ENCODE measurements around the gene ALDOB.
"Not testable (repeated sequence)": the region's sequence is repeated elsewhere in the genome, so short reads cannot be mapped to it uniquely, and the experiment has no call there.

Gene ALDOB

DNA sequence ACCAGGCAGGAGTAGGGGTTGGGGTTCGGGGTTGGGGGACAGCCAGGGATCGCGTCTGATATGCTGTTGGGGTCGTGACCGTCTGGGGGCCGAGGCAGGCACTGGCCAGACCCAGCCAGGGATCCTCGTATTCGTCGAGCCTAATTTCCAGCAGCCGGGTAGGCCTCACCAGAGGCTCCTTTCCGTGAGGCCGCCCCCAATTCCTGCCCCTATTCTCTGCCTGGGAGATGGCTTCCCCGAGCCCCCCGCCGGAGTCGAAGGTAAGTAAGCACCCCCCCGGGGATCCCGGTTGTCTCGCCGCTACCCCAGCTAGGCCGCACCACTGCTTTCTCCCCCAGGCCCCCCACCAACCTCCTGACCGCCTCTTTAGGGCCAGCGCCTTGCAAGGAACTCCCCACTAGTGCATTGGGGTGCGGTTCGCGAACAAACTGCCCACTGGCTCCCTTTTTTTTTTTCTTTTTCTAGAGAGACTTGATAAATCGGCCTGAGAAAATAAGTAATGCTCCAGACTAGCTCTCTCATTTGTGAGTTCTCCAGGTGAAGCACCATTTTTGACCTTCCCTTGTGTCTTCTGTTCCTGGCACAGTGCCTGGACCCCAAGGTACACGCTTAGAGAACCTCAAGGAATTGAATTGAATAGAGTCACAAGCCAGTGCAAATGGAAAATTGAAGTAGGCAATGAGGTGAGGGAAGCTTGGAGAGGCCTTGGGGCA lies 36.5 kb downstream of the ALDOB start:
- Histone ChIP-seq H3K9me3 (ENCODE audit: low read length) (peaks cover 13% of the 10 kb centered on the region), H3K36me3 (ENCODE audit: insufficient read depth, low read length) (peaks cover 49% of the 10 kb centered on the region), H3K4me1 (ENCODE audit: insufficient read depth, low read length) (peaks cover 28% of the 10 kb centered on the region), H3K27me3 (ENCODE audit: control insufficient read depth in 1 of 2, insufficient read depth in 2 of 2, low read length in 2 of 2) (no peaks in the 10 kb centered on the region), H3K27ac (ENCODE audit: low read depth, low read length) (peak overlapping the region; percentile 75), H3K4me3 (ENCODE audit: low read depth in 1 of 2, low read length in 2 of 2) (peak overlapping the region; percentile 79 to 91), H3K9ac (ENCODE audit: low read length) (peak overlapping the region; percentile 98)

DNA sequence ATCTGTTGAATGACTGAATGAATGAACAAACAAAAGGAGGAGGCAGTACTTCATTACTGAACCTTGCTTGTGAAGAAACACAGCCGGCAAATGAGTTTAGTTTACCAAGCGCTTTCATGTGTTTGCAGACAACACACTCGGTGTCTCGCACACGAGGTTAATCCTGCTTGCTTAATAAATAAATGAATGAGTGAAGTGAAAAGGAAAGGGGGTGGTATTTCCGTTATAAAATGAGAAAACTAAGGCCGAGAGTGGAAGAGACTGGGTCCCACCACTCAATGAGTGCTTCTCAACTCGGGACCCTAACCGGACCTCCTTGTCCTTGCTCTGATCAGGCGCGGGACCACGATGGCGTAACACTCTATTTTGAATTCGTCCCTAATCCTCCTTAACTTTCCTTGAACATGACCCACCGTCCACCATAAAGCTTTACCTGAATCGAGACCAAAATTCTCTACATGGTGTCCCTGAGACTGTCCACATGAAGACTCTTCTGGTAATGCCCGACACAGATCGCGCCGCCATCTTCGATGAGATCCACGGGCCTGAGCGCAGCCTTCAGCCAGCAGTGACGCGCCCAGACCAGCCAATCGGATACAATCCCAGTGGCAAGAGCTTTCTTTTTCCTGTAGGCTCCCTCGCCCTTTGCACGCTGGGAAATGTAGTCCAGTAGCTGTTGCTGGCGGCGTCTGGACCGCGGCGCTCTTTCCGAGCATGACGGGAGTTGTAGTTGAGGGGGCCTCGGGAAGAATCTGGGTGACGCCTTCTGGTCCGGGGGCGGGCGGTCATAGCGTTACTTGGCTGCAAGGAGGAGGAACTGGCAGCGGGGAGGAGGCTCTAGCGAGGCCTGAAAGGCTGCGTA lies 37.3 kb downstream of the ALDOB start, which contains the start of the genes MRPL50 and ZNF189:
TSS of gene MRPL50 (minus strand) at position 551 of the 862 bp plus-strand sequence. CDS start at position 525, 26 bp downstream.
TSS of gene ZNF189 (plus strand) at position 784 of the 862 bp plus-strand sequence. CDS start 306 bp downstream, outside the sequence.
- Histone ChIP-seq H3K9ac (ENCODE audit: low read length) (peak within 1 kb of the TSS; percentile 98), H3K9me3 (ENCODE audit: low read length) (peaks cover 6% of the 10 kb centered on the region), H3K27me3 (ENCODE audit: control insufficient read depth in 1 of 2, insufficient read depth in 2 of 2, low read length in 2 of 2) (no peaks in the 10 kb centered on the region), H3K4me1 (ENCODE audit: insufficient read depth, low read length) (peaks cover 28% of the 10 kb centered on the region), H3K4me3 (ENCODE audit: low read depth in 1 of 2, low read length in 2 of 2) (peak within 1 kb of the TSS; percentile 79 to 96), H3K36me3 (ENCODE audit: insufficient read depth, low read length) (peaks cover 41% of the 10 kb centered on the region), H3K27ac (ENCODE audit: low read depth, low read length) (peak within 1 kb of the TSS; percentile 87)

DNA sequence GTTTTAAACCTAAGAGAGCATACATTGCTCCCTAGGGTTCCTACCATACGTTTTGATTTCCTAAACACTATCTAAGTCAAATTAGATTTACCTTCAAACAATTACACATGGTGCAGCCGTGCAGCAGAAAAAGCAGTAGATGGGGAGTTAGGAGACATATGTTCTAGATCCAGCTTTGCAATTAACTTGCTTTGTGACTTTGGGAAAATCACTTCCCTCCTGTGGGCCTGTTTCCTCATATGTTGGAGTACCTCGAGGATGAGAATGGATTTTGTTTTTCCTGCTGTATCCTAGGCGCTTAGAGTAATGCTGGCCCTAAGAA lies 37.9 kb downstream of the ALDOB start:
- H3K4me3 ChIP-seq (ENCODE audit: low read depth in 1 of 2, low read length in 2 of 2): peak overlapping the region; percentile 34 to 96
- H3K27me3 ChIP-seq (ENCODE audit: control insufficient read depth in 1 of 2, insufficient read depth in 2 of 2, low read length in 2 of 2): no peaks in the 10 kb centered on the region
- peaks cover 35% of the 10 kb centered on the region for H3K36me3 ChIP-seq (ENCODE audit: insufficient read depth, low read length)
- H3K9me3 ChIP-seq (ENCODE audit: low read length): no peaks in the 10 kb centered on the region
- H3K4me1 ChIP-seq (ENCODE audit: insufficient read depth, low read length): peaks cover 28% of the 10 kb centered on the region
- peak overlapping the region; percentile 98 for H3K9ac ChIP-seq (ENCODE audit: low read length)
- peak overlapping the region; percentile 87 for H3K27ac ChIP-seq (ENCODE audit: low read depth, low read length)

DNA sequence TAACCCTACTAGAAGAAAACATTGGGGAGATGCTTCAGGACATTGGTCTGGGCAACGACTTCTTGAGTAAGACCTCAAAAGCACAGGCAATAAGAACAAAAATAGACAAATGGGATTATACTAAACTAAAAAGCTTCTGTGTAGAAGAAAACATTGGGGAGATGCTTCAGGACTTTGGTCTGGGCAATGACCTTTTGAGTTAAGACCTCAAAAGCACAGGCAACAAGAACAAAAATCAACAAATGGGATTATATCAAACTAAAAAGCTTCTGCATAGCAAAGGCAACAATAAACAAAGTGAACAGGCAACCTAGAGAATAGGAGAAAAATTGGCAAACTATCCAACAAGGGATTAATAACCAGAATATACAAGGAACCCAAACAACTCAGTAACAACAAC lies 40.9 kb downstream of the ALDOB start:
- peaks cover 13% of the 10 kb centered on the region for H3K4me1 ChIP-seq (ENCODE audit: insufficient read depth, low read length)
- peaks cover 7% of the 10 kb centered on the region for H3K36me3 ChIP-seq (ENCODE audit: insufficient read depth, low read length)
- no peaks in the 10 kb centered on the region for H3K27me3 ChIP-seq (ENCODE audit: control insufficient read depth in 1 of 2, insufficient read depth in 2 of 2, low read length in 2 of 2)
- H3K9me3 ChIP-seq (ENCODE audit: low read length): no peaks in the 10 kb centered on the region
- H3K27ac ChIP-seq (ENCODE audit: low read depth, low read length): no peak overlapping the region
- H3K4me3 ChIP-seq (ENCODE audit: low read depth in 1 of 2, low read length in 2 of 2): no peak overlapping the region
- H3K9ac ChIP-seq (ENCODE audit: low read length): no peak overlapping the region

DNA sequence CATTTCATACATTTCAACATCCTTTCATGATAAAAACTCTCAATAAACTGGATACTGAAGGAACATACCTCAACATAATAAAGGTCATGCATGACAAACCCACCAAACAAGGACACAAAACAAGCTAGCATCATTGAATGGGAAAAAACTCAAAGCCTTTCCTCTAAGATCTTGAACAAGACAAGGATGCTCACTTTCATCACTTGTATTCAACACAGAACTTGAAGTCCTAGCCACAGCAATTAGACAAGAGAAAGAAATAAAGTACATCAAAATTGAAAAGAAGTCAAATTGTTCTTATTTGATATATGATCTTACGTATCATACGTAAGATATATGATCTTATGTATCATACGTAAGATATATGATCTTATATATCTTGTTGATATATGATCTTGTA lies 42.4 kb downstream of the ALDOB start:
- no peak overlapping the region for H3K9ac ChIP-seq (ENCODE audit: low read length)

DNA sequence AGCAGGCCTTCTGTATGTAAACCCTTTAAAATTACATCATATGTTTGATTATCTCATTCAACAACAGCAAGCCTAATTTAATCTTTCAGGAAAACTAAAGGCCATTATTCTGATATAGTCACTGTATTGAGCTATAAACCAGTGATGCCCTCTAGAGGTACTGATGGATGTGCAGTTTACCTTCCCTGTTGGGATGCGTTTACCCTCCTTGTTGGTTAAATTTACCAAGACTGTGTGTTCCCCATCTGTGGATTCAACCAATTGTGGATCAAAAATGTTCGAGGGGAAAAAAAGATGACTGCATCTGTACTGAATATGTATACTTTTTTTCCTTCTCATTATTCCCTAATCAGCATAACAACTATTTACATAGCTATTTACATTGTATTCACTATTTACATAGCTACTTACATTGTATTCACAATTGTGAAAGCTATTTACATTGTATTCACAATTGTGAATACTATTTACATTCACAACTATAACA lies 47.0 kb downstream of the ALDOB start:
- no peaks in the 10 kb centered on the region for H3K27me3 ChIP-seq (ENCODE audit: control insufficient read depth in 1 of 2, insufficient read depth in 2 of 2, low read length in 2 of 2)
- H3K9me3 ChIP-seq (ENCODE audit: low read length): no peaks in the 10 kb centered on the region
- no peak overlapping the region for H3K27ac ChIP-seq (ENCODE audit: low read depth, low read length)
- H3K4me3 ChIP-seq (ENCODE audit: low read depth in 1 of 2, low read length in 2 of 2): no peak overlapping the region
- H3K4me1 ChIP-seq (ENCODE audit: insufficient read depth, low read length): no peaks in the 10 kb centered on the region
- H3K9ac ChIP-seq (ENCODE audit: low read length): no peak overlapping the region
- peaks cover 8% of the 10 kb centered on the region for H3K36me3 ChIP-seq (ENCODE audit: insufficient read depth, low read length)

More for the DNA sequence above, 42.4 kb downstream of the ALDOB start:
- H3K4me3 ChIP-seq (ENCODE audit: low read depth in 1 of 2, low read length in 2 of 2): no peak overlapping the region
- H3K4me1 ChIP-seq (ENCODE audit: insufficient read depth, low read length): peaks cover 10% of the 10 kb centered on the region
- H3K9me3 ChIP-seq (ENCODE audit: low read length): no peaks in the 10 kb centered on the region
- H3K27me3 ChIP-seq (ENCODE audit: control insufficient read depth in 1 of 2, insufficient read depth in 2 of 2, low read length in 2 of 2): no peaks in the 10 kb centered on the region
- peaks cover 12% of the 10 kb centered on the region for H3K36me3 ChIP-seq (ENCODE audit: insufficient read depth, low read length)
- no peak overlapping the region for H3K27ac ChIP-seq (ENCODE audit: low read depth, low read length)

DNA sequence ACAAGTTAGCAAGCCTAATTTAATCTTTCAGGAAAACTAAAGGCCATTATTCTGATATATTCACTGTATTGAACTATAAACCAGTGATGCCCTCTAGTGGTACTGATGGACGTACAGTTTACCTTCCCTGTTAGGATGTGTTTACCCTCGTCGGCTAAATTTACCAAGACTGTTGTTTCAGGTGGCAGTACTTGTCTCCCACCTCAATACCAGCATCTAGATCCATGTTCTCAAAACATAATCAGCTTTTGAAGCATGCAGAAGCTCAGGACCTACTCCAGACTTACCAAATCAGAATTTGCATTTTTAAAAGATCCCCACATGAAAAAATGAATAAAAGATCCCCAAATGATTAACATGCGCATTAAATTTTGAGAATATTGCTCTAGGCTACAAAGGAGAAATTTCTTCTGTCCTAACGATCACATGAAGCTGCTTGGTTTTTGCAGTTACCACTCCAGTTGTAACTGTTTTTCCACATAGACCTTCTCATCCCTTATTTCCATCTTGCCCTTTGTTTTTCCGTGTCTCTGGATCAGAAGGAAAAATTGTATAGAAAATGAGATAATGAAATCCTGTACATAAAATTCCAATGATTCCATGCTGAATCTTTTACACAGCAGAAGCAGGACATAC lies 47.6 kb downstream of the ALDOB start:
- H3K4me1 ChIP-seq (ENCODE audit: insufficient read depth, low read length): no peaks in the 10 kb centered on the region
- H3K27ac ChIP-seq (ENCODE audit: low read depth, low read length): no peak overlapping the region
- H3K27me3 ChIP-seq (ENCODE audit: control insufficient read depth in 1 of 2, insufficient read depth in 2 of 2, low read length in 2 of 2): no peaks in the 10 kb centered on the region
- no peaks in the 10 kb centered on the region for H3K9me3 ChIP-seq (ENCODE audit: low read length)
- H3K36me3 ChIP-seq (ENCODE audit: insufficient read depth, low read length): peaks cover 8% of the 10 kb centered on the region
- no peak overlapping the region for H3K9ac ChIP-seq (ENCODE audit: low read length)
- no peak overlapping the region for H3K4me3 ChIP-seq (ENCODE audit: low read depth in 1 of 2, low read length in 2 of 2)

DNA sequence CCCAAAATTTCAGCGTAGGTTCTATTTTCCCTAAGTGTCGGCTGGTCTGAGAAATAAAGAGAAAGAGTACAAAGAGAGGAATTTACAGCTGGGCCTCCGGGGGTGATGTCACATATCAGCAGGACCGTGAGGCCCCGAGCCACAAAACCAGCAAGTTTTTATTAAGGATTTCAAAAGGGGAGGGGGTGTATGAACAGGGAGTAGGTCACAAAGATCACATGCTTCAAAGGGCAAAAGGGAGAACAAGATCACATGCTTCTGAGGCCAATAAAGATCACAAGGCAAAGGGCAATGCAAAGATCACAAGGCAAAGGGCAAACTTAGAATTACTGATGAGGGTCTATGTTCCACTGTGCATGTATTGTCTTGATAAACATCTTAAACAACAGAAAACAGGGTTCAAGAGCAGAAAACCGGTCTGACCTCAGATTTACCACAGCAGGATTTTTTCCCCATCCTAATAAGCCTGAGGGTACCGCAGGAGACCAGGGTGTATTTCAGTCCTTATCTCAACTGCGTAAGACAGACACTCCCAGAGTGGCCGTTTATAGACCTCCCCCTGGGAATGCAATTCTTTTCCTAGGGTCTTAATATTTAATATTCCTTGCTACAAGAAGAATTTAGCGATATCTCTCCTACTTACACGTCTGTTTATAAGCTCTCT lies 50.6 kb downstream of the ALDOB start, which contains the start of gene BAAT:
TSS of gene BAAT (minus strand) at position 134 of the 664 bp plus-strand sequence. CDS start 13,602 bp downstream, outside the sequence.
- not testable (repeated sequence) for H3K27me3 ChIP-seq (ENCODE audit: control insufficient read depth in 1 of 2, insufficient read depth in 2 of 2, low read length in 2 of 2); H3K4me1 ChIP-seq (ENCODE audit: insufficient read depth, low read length); H3K36me3 ChIP-seq (ENCODE audit: insufficient read depth, low read length); H3K9me3 ChIP-seq (ENCODE audit: low read length); H3K27ac ChIP-seq (ENCODE audit: low read depth, low read length); H3K4me3 ChIP-seq (ENCODE audit: low read depth in 1 of 2, low read length in 2 of 2); H3K9ac ChIP-seq (ENCODE audit: low read length)

DNA sequence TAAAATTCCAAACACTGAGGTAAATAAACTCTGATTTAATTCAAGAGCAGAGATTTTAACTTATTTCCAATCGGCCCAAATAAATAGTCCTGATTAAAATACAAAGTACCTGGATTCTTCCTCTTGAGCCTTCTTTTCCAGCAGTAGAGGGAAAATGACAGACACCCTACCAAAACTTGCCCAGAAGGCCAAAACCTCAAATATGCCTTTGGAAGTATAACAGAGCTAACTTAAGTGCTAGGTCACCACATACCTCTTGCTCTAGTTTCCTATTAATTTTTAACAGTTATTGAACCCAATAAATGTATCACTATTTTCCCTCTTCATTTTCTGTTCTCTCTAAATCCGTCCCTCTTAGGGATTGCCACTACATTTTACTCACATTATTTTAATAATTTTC lies 52.2 kb downstream of the ALDOB start:
- H3K27ac ChIP-seq (ENCODE audit: low read depth, low read length): no peak overlapping the region
- no peaks in the 10 kb centered on the region for H3K27me3 ChIP-seq (ENCODE audit: control insufficient read depth in 1 of 2, insufficient read depth in 2 of 2, low read length in 2 of 2)
- no peaks in the 10 kb centered on the region for H3K4me1 ChIP-seq (ENCODE audit: insufficient read depth, low read length)
- no peak overlapping the region for H3K4me3 ChIP-seq (ENCODE audit: low read depth in 1 of 2, low read length in 2 of 2)
- no peak overlapping the region for H3K9ac ChIP-seq (ENCODE audit: low read length)
- no peaks in the 10 kb centered on the region for H3K36me3 ChIP-seq (ENCODE audit: insufficient read depth, low read length)
- H3K9me3 ChIP-seq (ENCODE audit: low read length): no peaks in the 10 kb centered on the region

DNA sequence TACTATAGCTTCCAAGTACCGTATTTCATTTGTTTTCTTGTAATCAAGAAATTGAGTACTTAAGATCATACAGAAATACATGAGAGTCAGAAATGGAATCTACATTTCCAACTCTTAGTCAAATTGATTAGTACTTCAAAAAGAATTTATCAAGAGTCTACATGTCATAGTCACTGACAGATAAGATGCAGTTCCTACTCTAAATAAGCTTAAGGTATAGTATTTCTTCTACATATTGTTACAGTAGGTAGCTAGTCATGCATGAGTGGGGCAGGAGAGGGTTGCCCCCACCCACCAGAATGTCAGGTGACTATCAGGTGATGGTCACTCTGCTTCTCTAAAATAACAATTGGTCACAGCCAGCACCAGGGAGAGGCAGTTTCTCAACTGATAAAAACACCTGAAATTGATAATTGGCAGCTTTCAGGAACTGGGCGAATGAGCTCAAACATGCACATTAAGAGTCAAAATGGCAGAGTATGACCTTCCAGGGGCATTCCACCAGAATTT lies 53.7 kb downstream of the ALDOB start:
- Histone ChIP-seq H3K4me3 (ENCODE audit: low read depth in 1 of 2, low read length in 2 of 2) (no peak overlapping the region), H3K27ac (ENCODE audit: low read depth, low read length) (no peak overlapping the region)

More for the DNA sequence above, 53.7 kb downstream of the ALDOB start:
- no peaks in the 10 kb centered on the region for H3K9me3 ChIP-seq (ENCODE audit: low read length)
- H3K4me1 ChIP-seq (ENCODE audit: insufficient read depth, low read length): no peaks in the 10 kb centered on the region
- H3K27me3 ChIP-seq (ENCODE audit: control insufficient read depth in 1 of 2, insufficient read depth in 2 of 2, low read length in 2 of 2): no peaks in the 10 kb centered on the region
- H3K9ac ChIP-seq (ENCODE audit: low read length): no peak overlapping the region
- no peaks in the 10 kb centered on the region for H3K36me3 ChIP-seq (ENCODE audit: insufficient read depth, low read length)

Measured in muscle layer of colon (tissue), 2 donors.